GM23338 (cell line): ENCODE results near the gene ITGA4. TPM values are rescaled to one million over a fixed set of nuclear protein-coding genes. Genes with fewer than 3 reads are reported as not detected.

Source experiments
- ATAC-seq: fragments of 200-7000 bp; cut with Tn5 transposase; 3 replicates; pipeline ENCODE4 v1.9.1; 2020
- DNase-seq: peaks from one replicate; pipeline ENCODE4 v3.0.0-alpha.2; 2015; ENCODE audit warnings: low spot score
- H2AFZ ChIP-seq: fragments of 200-600 bp; sonication (generic); 2 replicates; pipeline ENCODE4 v1.8.0; 2016; ENCODE audit warnings: antibody characterized with exemption, mild to moderate bottlenecking, moderate library complexity
- H3F3A ChIP-seq: fragments of 200-600 bp; sonication (generic); replicated peaks from 2 replicates; pipeline ENCODE4 v1.8.0; 2017; ENCODE audit warnings: antibody characterized with exemption, mixed run types, low read depth
- H3K27ac ChIP-seq: fragments of 200-600 bp; sonication (generic); 2 replicates; pipeline ENCODE4 v1.6.1; 2016; ENCODE audit warnings: low read depth
- H3K27me3 ChIP-seq: fragments of 200-600 bp; sonication (generic); 2 replicates; pipeline ENCODE4 v1.8.0; 2016; ENCODE audit warnings: mild to moderate bottlenecking, mixed run types, moderate library complexity; ENCODE audit not compliant: insufficient read depth
- H3K36me3 ChIP-seq: fragments of 200-600 bp; sonication (generic); 2 replicates; pipeline ENCODE4 v1.8.0; 2016; ENCODE audit warnings: mild to moderate bottlenecking; ENCODE audit not compliant: insufficient read depth
- H3K4me1 ChIP-seq: fragments of 200-600 bp; sonication (generic); 2 replicates; pipeline ENCODE4 v1.8.0; 2016; ENCODE audit warnings: mild to moderate bottlenecking, moderate library complexity; ENCODE audit not compliant: insufficient read depth
- H3K4me2 ChIP-seq: fragments of 200-600 bp; sonication (generic); 2 replicates; pipeline ENCODE4 v1.7.1; 2017; ENCODE audit warnings: mixed run types
- H3K4me3 ChIP-seq: fragments of 200-600 bp; sonication (generic); 2 replicates; pipeline ENCODE4 v1.6.1; 2016; ENCODE audit warnings: mixed run types
- H3K79me2 ChIP-seq: fragments of 200-600 bp; sonication (generic); replicated peaks from 2 replicates; pipeline ENCODE4 v1.8.0; 2017; ENCODE audit warnings: mild to moderate bottlenecking; ENCODE audit not compliant: insufficient read depth
- H3K9me2 ChIP-seq: fragments of 200-600 bp; sonication (generic); 2 replicates; pipeline ENCODE4 v1.8.0; 2017; ENCODE audit not compliant: insufficient read depth
- H4K20me1 ChIP-seq: fragments of 200-600 bp; sonication (generic); replicated peaks from 2 replicates; pipeline ENCODE4 v1.8.0; 2017; ENCODE audit warnings: mild to moderate bottlenecking; ENCODE audit not compliant: insufficient read depth
- H3K27ac Mint-ChIP-seq: 2 replicates; pipeline ENCODE4 v1.8.0; 2020; ENCODE audit warnings: inconsistent platforms, mild to moderate bottlenecking, moderate library complexity, mixed read lengths
- H3K27me3 Mint-ChIP-seq: 3 replicates; pipeline ENCODE4 v1.8.0; 2022; ENCODE audit warnings: low read depth, mild to moderate bottlenecking, moderate library complexity, mixed read lengths, inconsistent platforms; ENCODE audit not compliant: insufficient read depth, poor library complexity
- H3K36me3 Mint-ChIP-seq: 3 replicates; pipeline ENCODE4 v1.8.0; 2021; ENCODE audit warnings: low read depth, mild to moderate bottlenecking, inconsistent platforms, moderate library complexity, mixed read lengths
- H3K4me1 Mint-ChIP-seq: 3 replicates; pipeline ENCODE4 v1.8.0; 2020; ENCODE audit warnings: mild to moderate bottlenecking, inconsistent platforms, mixed read lengths
- H3K4me3 Mint-ChIP-seq: 3 replicates; pipeline ENCODE4 v1.8.0; 2021; ENCODE audit warnings: moderate library complexity, mild to moderate bottlenecking, inconsistent platforms, mixed read lengths
- H3K9me3 Mint-ChIP-seq: 3 replicates; pipeline ENCODE4 v1.8.0; 2020; ENCODE audit warnings: moderate library complexity, mild to moderate bottlenecking, inconsistent platforms, mixed read lengths
- CREB1 ChIP-seq: fragments of 250-450 bp; sonication (Bioruptor Pico); IDR thresholded peaks from 2 replicates; pipeline ENCODE4 v1.5.0; 2020; ENCODE audit warnings: low read depth, mild to moderate bottlenecking, moderate library complexity
- ETS1 ChIP-seq: IDR thresholded peaks from 2 replicates; pipeline ENCODE4 v1.6.1; 2016; ENCODE audit warnings: antibody characterized with exemption
- EZH2 ChIP-seq: fragments of 200-600 bp; sonication (generic); IDR thresholded peaks from one replicate; pipeline ENCODE4 v1.8.0; 2017; ENCODE audit warnings: antibody characterized with exemption, mild to moderate bottlenecking, low read depth; ENCODE audit not compliant: unreplicated experiment
- EZH2phosphoT487 ChIP-seq: fragments of 200-600 bp; sonication (generic); IDR thresholded peaks from one replicate; pipeline ENCODE4 v1.8.1; 2018; ENCODE audit warnings: antibody characterized with exemption; ENCODE audit not compliant: unreplicated experiment
- JUNB ChIP-seq: IDR thresholded peaks from one replicate; pipeline ENCODE4 v1.6.1; 2016; ENCODE audit warnings: antibody characterized with exemption; ENCODE audit not compliant: unreplicated experiment
- NANOG ChIP-seq: IDR thresholded peaks from 2 replicates; pipeline ENCODE4 v1.6.1; 2016; ENCODE audit warnings: antibody characterized with exemption, borderline replicate concordance
- POLR2AphosphoS5 ChIP-seq: IDR thresholded peaks from 2 replicates; pipeline ENCODE4 v1.6.1; 2016; ENCODE audit warnings: antibody characterized with exemption, low read depth
- REST ChIP-seq: IDR thresholded peaks from one replicate; pipeline ENCODE4 v1.6.1; 2018; ENCODE audit warnings: antibody characterized with exemption; ENCODE audit not compliant: unreplicated experiment
- STAT1 ChIP-seq: IDR thresholded peaks from one replicate; pipeline ENCODE4 v1.6.1; 2016; ENCODE audit warnings: antibody characterized with exemption; ENCODE audit not compliant: unreplicated experiment
- ZNF114 ChIP-seq: fragments of 250-450 bp; sonication (Bioruptor Pico); IDR thresholded peaks from 2 replicates; pipeline ENCODE4 v1.5.0; 2020; ENCODE audit warnings: mild to moderate bottlenecking, moderate library complexity
- ZNF331 ChIP-seq: fragments of 250-450 bp; sonication (Bioruptor Pico); IDR thresholded peaks from 2 replicates; pipeline ENCODE4 v1.5.0; 2020; ENCODE audit warnings: low read depth, mild to moderate bottlenecking, moderate library complexity
- ZNF462 ChIP-seq: fragments of 250-450 bp; sonication (Bioruptor Pico); IDR thresholded peaks from 2 replicates; pipeline ENCODE4 v1.5.0; 2020; ENCODE audit warnings: mild to moderate bottlenecking, moderate library complexity
- polyA plus RNA-seq: library from polyadenylated mRNA; unstranded; fragments of >200 nt; fragmentation: Nextera tagmentation; extraction: Ambion mirVana; gene quantifications from 2 replicates; pipeline ENCODE4 v1.2.1, GENCODE V29; 2016
- total RNA-seq: library from RNA; depleted of rRNA; stranded (reverse); fragments of >200 nt; shearing (Covaris generic); gene quantifications from 2 replicates; pipeline ENCODE4 v1.2.3, GENCODE V29; 2014

The ITGA4 gene
- total and polyA plus RNA-seq, 2 experiments from 2014 or later = 1.2 to 4.6 TPM

- Histone ChIP-seq H3F3A (no peaks in the 10 kb centered on the region), H4K20me1 (no peaks in the 10 kb centered on the region), H3K79me2 (no peaks in the 10 kb centered on the region), H3K36me3 (no peaks in the 10 kb centered on the region), H3K27me3 (no peaks in the 10 kb centered on the region), H3K4me2 (no peak overlapping the region), H3K4me3 (no peak overlapping the region), H3K4me1 (peaks cover 7% of the 10 kb centered on the region; the same call in 1 of the 2 replicates), H3K9me2 (no peaks in the 10 kb centered on the region), H2AFZ (no peak overlapping the region), H3K27ac (no peak overlapping the region)
- Mint-ChIP-seq H3K4me3 (no peak overlapping the region), H3K4me1 (peaks cover 13% of the 10 kb centered on the region; the same call in 2 of the 3 replicates), H3K27ac (no peak overlapping the region), H3K9me3 (no peaks in the 10 kb centered on the region), H3K27me3 (no peaks in the 10 kb centered on the region), H3K36me3 (no peaks in the 10 kb centered on the region)
- TF ChIP-seq POLR2AphosphoS5 (no peak), EZH2 (no peak), ZNF462 (CRISPR knock-in tag) (no peak), REST (no peak), NANOG (no peak), ZNF114 (no peak), JUNB (no peak), EZH2phosphoT487 (no peak), ETS1 (no peak), STAT1 (no peak), CREB1 (CRISPR knock-in tag) (no peak), ZNF331 (no peak)
- ATAC-seq (no peak), DNase-seq (no peak)
Measured at GRCh38 chr2:181468811-181469210, 11.6 kb downstream of the ITGA4 start.
